Measurements from ENCODE around the gene TLR1.

- no peak for TF ChIP-seq POLR2A (IDR thresholded peaks at IDR 0.05)
- no peak for TF ChIP-seq CTCF (IDR thresholded peaks at IDR 0.05)
- no peak for TF ChIP-seq EP300 (IDR thresholded peaks at IDR 0.05; ENCODE audit: low read depth)
Measured at GRCh38 chr4:38820329-38821061, 15.9 kb upstream of the TLR1 start.

Data from transverse colon (tissue), 3 donors.